Keratinocyte (primary cell): ENCODE measurements around the gene FMN1.

ENCODE experiments used
- EZH2 ChIP-seq: IDR thresholded peaks from one replicate; pipeline ENCODE4 v1.6.1; 2012; ENCODE audit warnings: inconsistent platforms, mild to moderate bottlenecking, low read length, moderate library complexity
- TF ChIP-seq, protein P1 (sequence below), 3 experiments: IDR thresholded peaks in 1 of 3; conservative IDR thresholded peaks in 1 of 3; optimal IDR thresholded peaks in 1 of 3; 2 replicates in 2 of 3; 3 replicates in 1 of 3; pipeline versions ENCODE3 to v1.5.1; 2011; ENCODE audit warnings: low read length in 3 of 3, mild to moderate bottlenecking in 3 of 3, moderate library complexity in 2 of 3, control low read depth in 1 of 3, inconsistent platforms in 1 of 3; ENCODE audit not compliant: insufficient read depth in 2 of 3; ENCODE audit errors: extremely low read depth in 1 of 3

DNA sequence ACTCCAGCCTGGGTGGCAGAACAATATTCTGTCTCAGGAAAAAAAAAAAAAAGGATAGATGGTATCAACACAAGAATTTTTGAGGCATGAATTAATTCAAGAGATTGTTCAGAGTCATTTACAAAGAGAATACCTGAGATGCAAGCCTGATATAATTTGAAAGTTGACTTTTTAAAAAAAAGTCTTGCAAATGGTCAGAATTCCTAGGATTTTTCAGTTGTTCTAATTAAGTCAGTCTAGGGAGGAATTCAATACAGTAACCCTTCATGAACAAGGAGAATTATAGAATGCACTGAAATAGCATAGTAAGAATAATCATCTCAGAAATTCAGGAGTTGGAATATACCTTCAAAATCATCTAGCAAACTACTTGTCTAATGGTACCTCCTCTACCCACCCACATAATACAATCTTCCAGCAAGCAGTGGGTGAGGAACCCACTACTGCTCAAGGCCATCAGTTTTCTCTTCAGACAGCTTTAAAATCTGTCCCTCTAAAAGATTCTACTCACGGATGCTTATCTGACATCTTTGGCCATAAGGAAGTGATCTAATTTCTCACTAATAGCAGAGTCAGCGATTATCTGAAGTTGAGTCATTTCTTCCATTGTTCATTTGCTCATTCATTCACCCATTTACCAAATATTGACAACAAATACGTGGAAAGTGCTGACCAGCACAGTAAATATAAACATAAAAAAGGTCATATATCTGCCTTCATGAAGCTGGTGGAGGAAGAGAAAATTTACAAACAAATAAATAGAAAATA is 317.1 kb downstream of the FMN1 start:
- TF ChIP-seq, protein P1, sequence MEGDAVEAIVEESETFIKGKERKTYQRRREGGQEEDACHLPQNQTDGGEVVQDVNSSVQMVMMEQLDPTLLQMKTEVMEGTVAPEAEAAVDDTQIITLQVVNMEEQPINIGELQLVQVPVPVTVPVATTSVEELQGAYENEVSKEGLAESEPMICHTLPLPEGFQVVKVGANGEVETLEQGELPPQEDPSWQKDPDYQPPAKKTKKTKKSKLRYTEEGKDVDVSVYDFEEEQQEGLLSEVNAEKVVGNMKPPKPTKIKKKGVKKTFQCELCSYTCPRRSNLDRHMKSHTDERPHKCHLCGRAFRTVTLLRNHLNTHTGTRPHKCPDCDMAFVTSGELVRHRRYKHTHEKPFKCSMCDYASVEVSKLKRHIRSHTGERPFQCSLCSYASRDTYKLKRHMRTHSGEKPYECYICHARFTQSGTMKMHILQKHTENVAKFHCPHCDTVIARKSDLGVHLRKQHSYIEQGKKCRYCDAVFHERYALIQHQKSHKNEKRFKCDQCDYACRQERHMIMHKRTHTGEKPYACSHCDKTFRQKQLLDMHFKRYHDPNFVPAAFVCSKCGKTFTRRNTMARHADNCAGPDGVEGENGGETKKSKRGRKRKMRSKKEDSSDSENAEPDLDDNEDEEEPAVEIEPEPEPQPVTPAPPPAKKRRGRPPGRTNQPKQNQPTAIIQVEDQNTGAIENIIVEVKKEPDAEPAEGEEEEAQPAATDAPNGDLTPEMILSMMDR (optimal IDR thresholded peaks at IDR 0.05 in 1 of 3, IDR thresholded peaks at IDR 0.05 in 1 of 3, conservative IDR thresholded peaks at IDR 0.05 in 1 of 3; ENCODE audit: extremely low read depth in 1 of 3, insufficient read depth in 2 of 3, low read length in 3 of 3) = no peak
- no peak for TF ChIP-seq EZH2
